Nephron progenitor cell (in vitro differentiated cells): Measurements from ENCODE around the gene IREB2.

Experiments used
- DNase-seq: peaks from one replicate; pipeline ENCODE4 v3.0.0; 2021
- H3K27ac Mint-ChIP-seq: 2 replicates; pipeline ENCODE4 v1.8.0; 2021; ENCODE audit warnings: mild to moderate bottlenecking, moderate library complexity, mixed read lengths
- H3K27me3 Mint-ChIP-seq: 2 replicates; pipeline ENCODE4 v1.8.0; 2021; ENCODE audit warnings: mild to moderate bottlenecking, low read depth, mixed read lengths; ENCODE audit not compliant: poor library complexity
- H3K36me3 Mint-ChIP-seq: 2 replicates; pipeline ENCODE4 v1.8.0; 2021; ENCODE audit warnings: low read depth, mixed read lengths
- H3K4me1 Mint-ChIP-seq: 2 replicates; pipeline ENCODE4 v1.8.0; 2021; ENCODE audit warnings: mixed read lengths
- H3K4me3 Mint-ChIP-seq: 2 replicates; pipeline ENCODE4 v1.8.0; 2021; ENCODE audit warnings: mild to moderate bottlenecking, moderate library complexity, mixed read lengths
- H3K9me3 Mint-ChIP-seq: 2 replicates; pipeline ENCODE4 v1.8.0; 2021; ENCODE audit warnings: mild to moderate bottlenecking, moderate library complexity, mixed read lengths
- TF ChIP-seq, protein P1 (sequence below): fragments of 200-600 bp; sonication (generic); IDR thresholded peaks from 2 replicates; pipeline ENCODE4 v1.5.0; 2021; ENCODE audit warnings: antibody characterized with exemption

The IREB2 gene, protein sequence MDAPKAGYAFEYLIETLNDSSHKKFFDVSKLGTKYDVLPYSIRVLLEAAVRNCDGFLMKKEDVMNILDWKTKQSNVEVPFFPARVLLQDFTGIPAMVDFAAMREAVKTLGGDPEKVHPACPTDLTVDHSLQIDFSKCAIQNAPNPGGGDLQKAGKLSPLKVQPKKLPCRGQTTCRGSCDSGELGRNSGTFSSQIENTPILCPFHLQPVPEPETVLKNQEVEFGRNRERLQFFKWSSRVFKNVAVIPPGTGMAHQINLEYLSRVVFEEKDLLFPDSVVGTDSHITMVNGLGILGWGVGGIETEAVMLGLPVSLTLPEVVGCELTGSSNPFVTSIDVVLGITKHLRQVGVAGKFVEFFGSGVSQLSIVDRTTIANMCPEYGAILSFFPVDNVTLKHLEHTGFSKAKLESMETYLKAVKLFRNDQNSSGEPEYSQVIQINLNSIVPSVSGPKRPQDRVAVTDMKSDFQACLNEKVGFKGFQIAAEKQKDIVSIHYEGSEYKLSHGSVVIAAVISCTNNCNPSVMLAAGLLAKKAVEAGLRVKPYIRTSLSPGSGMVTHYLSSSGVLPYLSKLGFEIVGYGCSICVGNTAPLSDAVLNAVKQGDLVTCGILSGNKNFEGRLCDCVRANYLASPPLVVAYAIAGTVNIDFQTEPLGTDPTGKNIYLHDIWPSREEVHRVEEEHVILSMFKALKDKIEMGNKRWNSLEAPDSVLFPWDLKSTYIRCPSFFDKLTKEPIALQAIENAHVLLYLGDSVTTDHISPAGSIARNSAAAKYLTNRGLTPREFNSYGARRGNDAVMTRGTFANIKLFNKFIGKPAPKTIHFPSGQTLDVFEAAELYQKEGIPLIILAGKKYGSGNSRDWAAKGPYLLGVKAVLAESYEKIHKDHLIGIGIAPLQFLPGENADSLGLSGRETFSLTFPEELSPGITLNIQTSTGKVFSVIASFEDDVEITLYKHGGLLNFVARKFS

DNA sequence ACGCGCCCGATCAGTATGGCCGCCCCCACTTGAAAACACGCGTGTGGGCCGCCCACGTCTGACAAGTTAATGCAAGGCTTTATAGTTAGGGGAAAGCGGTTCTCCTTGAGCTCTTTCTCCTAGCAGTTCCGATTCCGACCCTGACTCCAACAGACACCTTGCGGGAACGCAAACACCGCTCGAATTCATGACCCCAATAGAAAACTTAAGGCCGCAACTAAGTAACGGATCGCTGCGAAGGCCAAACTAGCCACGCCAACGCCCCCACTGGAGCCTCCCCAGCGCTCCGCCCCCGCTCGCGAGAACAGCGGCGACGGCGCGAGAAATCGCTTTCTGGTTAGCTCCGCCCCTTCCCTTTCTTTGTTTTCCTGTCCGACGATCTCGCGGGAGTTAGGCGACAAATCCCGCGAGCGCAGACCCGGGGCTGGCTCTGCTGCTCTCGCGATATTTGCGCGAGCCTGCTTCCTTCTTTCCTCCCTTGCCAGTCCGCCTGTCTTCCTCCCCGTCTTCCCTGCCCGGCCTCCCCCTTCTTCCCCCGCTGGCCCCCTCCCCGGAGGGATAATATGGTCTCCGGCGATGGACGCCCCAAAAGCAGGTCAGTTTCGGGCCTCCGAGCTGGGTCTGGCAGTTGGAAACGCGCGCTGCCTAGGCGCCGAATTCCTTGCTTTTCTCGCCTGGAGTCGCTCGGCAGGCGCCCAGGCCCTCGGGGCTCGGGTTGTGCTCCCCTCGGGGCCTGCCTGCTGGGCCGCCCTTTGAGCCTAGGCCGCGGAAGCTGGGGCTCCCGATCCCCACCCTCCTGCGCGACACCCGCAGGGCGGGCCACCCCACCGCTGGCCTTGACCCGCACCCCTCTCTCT, at the start of gene IREB2:
IREB2 (plus strand) TSS at position 455 of the 857 bp plus-strand sequence; CDS start at position 577, 122 bp downstream.
- peaks cover 24% of the 10 kb centered on the region for H3K4me1 Mint-ChIP-seq
- H3K36me3 Mint-ChIP-seq = peaks cover 21% of the 10 kb centered on the region
- TF ChIP-seq, protein P1, sequence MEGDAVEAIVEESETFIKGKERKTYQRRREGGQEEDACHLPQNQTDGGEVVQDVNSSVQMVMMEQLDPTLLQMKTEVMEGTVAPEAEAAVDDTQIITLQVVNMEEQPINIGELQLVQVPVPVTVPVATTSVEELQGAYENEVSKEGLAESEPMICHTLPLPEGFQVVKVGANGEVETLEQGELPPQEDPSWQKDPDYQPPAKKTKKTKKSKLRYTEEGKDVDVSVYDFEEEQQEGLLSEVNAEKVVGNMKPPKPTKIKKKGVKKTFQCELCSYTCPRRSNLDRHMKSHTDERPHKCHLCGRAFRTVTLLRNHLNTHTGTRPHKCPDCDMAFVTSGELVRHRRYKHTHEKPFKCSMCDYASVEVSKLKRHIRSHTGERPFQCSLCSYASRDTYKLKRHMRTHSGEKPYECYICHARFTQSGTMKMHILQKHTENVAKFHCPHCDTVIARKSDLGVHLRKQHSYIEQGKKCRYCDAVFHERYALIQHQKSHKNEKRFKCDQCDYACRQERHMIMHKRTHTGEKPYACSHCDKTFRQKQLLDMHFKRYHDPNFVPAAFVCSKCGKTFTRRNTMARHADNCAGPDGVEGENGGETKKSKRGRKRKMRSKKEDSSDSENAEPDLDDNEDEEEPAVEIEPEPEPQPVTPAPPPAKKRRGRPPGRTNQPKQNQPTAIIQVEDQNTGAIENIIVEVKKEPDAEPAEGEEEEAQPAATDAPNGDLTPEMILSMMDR = no peak
- peak within 1 kb of the TSS; percentile 99 for H3K27ac Mint-ChIP-seq
- peaks cover 6% of the 10 kb centered on the region for H3K27me3 Mint-ChIP-seq
- H3K4me3 Mint-ChIP-seq = peak within 1 kb of the TSS; percentile 92
- no peaks in the 10 kb centered on the region for H3K9me3 Mint-ChIP-seq
- peak; percentile 96 for DNase-seq

DNA sequence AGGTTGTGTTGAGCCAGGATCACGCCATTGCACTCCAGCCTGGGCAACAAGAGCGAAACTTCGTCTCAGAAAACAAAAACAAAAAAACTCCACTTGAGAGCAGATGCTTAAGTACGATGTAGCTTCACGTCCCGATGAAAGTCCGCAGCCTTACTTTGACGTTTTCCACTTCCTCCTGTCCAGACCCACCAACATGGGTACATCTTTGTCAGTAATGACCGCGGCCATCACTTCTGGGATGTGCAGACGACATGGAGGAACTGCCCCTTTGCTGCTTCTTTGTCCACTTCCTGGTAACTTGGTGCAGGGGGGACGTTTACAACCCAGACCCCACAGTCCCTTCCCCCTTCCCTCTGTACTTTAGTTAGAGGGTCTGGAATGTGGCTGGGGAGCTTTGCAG, 49.2 kb upstream of the IREB2 start:
- H3K27ac Mint-ChIP-seq = no peak overlapping the region
- H3K36me3 Mint-ChIP-seq = no peaks in the 10 kb centered on the region
- no peak for DNase-seq
- peaks cover 46% of the 10 kb centered on the region for H3K27me3 Mint-ChIP-seq
- TF ChIP-seq, protein P1 = no peak
- H3K4me3 Mint-ChIP-seq = no peak overlapping the region
- H3K9me3 Mint-ChIP-seq = no peaks in the 10 kb centered on the region
- H3K4me1 Mint-ChIP-seq = peaks cover 10% of the 10 kb centered on the region

DNA sequence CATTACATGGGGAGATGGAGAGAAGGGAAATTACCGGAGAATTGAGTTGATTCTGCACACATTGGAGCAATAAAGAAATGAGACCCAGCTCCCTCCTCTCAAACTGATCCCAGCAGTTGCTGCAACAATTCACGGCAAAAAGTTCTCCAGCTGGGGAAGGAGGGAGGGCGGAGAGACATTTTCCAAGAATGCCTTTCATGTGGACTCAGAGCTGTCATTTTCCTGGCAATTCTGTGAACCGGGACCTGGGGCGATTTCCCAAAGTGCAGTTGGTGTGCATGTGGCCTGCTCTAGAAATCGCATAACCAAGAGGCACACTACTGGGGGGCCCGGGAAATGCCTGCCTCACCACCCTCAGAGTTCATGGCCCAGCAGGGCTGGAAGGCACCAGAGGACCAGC, 48.7 kb upstream of the IREB2 start:
- no peak for DNase-seq
- TF ChIP-seq, protein P1 = no peak
- H3K27me3 Mint-ChIP-seq = peaks cover 46% of the 10 kb centered on the region
- no peak overlapping the region for H3K4me3 Mint-ChIP-seq
- no peaks in the 10 kb centered on the region for H3K9me3 Mint-ChIP-seq
- no peaks in the 10 kb centered on the region for H3K36me3 Mint-ChIP-seq
- H3K27ac Mint-ChIP-seq = no peak overlapping the region
- peaks cover 14% of the 10 kb centered on the region for H3K4me1 Mint-ChIP-seq

DNA sequence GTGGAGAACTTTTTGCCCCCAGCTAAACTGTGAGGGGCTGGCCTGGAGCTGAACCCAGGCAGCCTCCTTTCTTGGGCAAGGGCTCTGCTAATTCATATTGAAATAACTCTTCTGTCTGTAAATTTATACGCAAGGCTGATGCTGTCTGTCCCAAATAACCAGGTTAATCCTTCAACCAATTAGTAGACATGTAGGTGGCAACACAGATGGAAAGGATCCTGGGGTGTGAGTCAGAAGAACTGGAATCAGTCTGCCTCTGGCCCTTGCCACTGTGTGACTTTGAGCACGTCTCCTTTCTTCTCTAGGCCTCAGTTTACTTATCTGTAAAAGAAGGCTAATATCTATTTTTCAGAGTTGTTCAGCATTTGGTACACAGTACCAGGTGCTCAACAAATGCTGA, 48.3 kb upstream of the IREB2 start:
- Mint-ChIP-seq H3K9me3 (no peaks in the 10 kb centered on the region), H3K27ac (no peak overlapping the region), H3K4me3 (no peak overlapping the region), H3K4me1 (peaks cover 16% of the 10 kb centered on the region), H3K36me3 (no peaks in the 10 kb centered on the region), H3K27me3 (peaks cover 46% of the 10 kb centered on the region)
- no peak for DNase-seq
- TF ChIP-seq, protein P1 = no peak

DNA sequence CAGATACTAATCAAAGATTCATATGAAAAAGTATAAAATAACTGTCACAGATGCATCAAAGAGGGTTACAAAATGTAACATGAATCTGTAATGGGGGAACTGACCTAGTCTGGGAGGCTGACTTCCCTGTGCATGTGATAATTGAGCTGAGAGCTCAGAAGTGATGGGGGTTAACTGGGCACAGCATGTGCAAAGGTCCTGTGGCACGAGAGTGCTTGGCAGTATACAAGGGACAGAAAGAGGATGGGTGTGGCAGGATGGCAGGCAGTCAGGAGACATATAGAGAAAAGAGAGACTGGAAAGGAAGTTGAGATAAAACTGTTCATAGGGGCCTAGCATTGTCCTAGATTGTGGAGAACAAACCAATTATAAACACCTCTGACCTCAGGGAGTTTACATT, 47.8 kb upstream of the IREB2 start:
- TF ChIP-seq, protein P1 = no peak
- Mint-ChIP-seq H3K4me3 (no peak overlapping the region), H3K9me3 (no peaks in the 10 kb centered on the region), H3K27ac (no peak overlapping the region), H3K27me3 (peaks cover 47% of the 10 kb centered on the region), H3K4me1 (peaks cover 21% of the 10 kb centered on the region), H3K36me3 (no peaks in the 10 kb centered on the region)
- no peak for DNase-seq
